HG02884 (cell line): ENCODE data around the gene IPO13.

Source experiments
- ATAC-seq: cut with Tn5 transposase; IDR thresholded peaks from one replicate; pipeline ENCODE4 v1.9.1; 2021; ENCODE audit warnings: mild to moderate bottlenecking, moderate library complexity; ENCODE audit not compliant: unreplicated experiment

Gene IPO13

DNA sequence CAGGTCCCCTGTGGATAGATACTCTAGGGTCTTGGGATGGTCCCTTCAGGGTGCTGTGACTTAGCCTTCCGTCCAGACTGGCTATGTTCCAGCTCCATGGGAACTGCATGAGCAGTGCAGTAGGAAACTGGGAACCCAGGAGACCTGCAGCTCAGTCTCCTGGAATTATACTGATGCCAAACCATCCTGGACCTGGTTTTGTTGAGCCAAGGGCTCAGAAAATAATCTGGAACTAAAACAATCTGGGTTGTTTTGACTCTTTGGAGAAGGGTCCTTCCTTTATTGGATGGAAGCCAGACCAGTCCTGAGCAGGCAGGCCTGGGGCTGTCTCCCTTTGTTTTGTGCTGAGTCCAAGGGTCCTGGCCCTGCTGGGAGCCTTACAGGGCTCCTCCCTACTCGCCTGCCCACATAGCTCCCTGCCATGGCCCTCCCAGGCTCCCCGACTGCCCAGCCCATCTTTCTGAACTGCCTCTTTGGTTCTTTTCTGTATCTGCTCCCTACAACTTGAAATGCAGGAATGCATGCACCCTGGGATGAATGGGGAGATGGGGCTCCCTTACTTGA, 1.2 kb downstream of the IPO13 start:
- no peak for ATAC-seq

DNA sequence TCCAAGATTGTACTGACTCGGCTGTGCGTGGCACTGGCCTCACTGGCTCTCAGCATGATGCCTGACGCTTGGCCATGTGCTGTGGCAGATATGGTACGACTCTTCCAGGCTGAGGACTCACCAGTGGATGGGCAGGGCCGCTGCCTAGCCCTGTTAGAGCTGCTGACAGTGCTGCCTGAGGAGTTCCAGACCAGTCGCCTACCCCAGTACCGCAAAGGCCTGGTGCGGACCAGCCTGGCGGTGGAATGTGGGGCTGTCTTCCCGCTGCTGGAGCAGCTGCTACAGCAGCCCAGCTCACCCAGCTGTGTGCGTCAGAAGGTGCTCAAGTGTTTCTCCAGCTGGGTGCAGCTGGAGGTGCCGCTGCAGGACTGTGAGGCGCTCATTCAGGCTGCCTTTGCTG, 2.9 kb downstream of the IPO13 start:
- ATAC-seq, result no peak

DNA sequence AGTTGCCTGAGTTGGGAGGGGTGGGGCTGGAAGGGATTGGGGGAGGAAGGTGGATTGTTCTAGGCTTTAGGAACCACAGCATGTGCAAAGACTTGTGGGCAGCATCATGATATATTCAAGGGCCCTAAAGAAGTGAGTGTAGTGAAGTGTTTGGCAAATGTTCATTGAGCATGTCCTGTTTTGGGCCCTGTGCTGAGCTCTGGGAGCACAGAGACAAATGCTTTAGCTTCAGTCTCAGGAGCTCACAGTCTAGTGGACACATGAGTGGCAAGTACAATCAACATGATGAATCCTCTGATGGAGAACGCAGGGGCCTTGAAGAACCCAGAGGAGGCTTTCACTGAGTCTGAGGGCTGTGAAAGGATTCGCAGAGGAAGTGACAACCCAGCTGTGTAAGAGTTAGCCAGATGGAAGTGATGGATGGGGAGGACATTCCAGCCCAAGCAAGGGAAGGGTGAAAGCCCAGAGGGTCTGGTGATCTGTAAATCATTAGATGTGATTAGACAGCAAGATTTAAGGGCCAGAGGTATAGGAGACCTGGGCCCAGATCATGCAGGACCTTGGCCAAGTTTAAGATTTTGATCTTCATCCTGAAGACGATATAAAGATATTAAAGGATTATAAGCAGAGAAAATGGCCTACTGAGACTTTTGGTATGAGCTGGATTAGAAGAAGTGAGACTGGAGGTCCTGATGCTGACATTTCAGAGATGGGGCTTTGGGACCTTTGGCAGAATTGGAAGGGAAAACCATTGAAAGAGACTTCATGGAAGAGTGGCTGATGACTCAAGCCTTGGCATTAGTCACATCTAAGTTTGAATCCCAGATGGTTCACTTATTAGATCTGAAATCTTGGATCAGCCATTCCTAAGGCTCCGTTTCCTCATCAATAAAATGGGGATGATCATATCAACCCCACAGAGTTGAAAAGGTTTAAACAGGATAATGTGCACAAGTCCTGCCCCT, 4.6 kb downstream of the IPO13 start:
- ATAC-seq, result no peak

DNA sequence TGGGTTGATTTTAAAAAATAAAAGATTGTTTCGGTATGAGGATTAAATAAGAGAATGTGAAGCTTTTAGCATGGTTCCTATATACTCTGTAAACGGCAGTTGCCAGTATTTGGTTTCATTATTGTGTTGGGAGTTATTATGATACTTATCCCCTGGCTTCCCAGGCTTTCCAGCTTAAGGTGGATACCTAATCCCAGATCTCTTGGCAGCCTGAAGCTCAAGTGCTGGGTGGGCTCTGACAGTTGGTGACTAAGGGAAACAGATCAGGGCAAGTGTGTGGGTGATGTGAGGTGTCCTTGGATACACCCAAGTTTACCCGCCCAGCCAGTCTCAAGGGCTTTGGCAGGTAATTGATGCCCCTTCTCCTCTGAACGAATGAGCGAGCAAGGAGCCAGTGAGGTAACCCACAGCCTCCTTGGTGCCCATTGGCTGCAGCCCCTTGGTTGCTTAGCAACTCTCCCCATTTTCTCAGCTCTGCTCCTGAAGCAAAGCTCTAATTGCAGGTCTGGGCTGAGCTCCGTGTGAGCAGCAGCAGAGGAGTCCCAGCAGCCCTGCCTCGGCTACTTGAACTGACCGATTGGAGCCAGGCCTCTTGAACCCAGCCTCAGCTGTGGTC, 6.1 kb downstream of the IPO13 start:
- ATAC-seq, result no peak

DNA sequence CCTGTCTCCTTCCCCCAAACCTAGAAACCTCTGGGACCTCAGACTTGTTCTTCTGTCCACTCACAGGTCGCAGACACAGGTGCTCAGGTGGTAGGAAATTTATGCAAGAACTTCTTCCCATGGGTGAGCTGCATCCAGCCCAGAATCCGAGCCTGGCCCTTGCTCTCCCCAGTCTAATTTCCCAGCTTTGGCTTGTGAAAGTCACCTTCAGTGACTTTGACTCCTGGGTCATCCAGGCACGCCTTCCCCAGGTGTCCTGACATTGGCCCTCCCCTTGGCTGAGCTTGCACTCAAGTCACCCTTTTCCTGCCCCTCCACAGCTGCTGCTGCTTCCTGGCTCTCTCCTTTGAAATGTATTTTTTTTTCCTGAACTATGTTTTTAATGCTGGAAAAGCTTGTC, 6.6 kb downstream of the IPO13 start:
- no peak for ATAC-seq

DNA sequence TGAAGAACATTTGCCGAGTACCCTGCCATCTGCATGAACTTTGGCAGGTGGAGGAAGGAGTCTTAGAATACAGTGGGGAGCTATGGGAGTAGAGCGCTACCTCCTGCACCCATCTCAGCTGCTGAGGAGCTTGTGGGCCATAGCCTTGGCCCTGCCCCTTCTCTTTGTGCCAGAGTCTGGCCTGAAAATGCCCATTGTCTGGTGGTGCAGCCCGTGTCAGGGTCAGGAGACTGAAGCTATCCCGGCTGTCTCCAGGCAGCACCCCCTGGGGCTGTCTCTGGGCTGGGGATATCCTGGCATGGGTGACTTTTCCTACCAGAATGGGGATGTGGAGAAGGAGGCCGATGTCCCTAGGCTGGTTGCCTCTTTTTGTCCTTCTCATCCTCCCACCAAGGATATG, 7.3 kb downstream of the IPO13 start:
- ATAC-seq, result no peak

DNA sequence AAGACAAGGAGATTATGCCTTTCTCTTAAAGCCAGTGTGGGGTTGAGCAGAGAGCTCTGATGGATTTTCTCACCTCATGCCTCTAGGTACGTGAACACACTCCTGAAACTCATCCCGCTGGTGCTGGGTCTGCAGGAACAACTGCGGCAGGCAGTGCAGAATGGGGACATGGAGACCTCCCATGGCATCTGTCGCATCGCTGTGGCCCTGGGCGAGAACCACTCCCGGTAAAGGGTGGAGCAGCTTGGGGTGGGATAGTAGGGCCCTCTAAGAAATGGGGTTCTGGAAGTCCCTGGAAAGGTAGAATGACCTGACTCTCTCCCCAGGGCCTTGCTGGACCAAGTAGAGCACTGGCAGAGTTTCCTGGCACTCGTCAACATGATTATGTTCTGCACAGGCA, 9.5 kb downstream of the IPO13 start:
- ATAC-seq, result no peak

DNA sequence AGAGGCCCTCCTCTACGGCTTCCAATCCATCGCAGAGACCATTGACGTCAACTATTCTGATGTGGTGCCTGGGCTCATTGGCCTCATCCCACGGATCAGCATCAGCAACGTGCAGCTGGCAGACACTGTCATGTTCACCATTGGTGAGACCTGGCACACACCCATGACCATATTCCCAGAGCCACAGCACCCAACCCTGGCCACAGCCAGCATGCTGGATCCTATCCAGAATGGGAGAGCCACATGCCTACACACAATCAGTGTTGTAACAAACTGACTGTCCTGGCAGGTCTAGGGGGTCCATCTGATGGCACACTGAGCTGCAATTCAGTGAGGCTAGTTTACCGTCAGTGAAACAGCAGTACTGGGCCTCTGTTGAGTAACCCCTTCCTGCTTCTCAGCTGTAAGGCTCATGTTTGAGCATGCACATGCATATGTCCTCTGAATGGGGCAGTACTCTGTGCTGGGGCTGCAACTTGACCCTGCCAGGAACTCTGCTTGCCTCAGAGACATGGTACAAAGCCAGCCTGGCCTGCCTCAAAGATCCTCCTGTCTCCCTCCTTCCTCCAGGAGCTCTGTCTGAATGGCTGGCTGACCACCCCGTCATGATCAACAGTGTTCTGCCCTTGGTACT, 10.8 kb downstream of the IPO13 start:
- ATAC-seq, result no peak

DNA sequence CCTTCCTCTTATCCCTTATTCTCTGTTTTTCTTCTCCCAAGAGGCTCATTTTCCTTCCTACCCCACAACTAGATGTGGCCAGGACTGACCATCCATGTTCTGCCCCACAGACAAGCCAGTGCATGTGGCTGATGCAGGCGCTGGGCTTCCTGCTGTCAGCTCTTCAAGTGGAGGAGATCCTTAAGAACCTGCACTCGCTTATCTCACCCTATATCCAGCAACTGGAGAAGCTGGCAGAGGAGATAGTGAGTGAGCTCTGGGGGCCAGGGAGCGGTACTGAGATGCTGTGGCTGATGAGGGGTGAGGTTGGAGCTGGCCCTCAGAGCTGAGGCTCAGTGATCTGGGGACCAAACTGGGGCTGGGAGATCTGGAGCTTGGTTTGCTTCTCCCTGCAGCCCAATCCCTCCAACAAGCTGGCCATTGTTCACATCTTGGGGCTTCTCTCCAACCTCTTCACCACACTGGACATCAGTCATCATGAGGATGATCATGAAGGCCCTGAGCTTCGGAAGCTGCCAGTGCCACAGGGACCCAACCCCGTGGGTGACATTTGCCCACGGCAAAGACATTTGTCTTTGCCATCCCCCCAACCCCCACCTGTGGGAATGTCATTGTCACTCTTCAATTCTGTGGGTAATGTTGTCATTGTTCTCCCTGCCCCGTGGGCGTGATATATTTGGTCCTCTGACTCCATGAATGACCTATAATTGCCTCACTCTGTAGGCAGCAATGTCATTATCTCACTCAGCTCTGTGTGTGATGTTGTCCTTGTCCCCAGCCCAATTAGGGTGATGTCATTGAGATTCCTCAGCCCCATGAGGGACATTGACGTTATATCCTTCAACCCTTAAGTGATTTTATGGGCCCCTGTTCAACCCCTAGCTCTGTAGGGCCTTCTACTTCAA, 11.9 kb downstream of the IPO13 start:
- ATAC-seq, result no peak

DNA sequence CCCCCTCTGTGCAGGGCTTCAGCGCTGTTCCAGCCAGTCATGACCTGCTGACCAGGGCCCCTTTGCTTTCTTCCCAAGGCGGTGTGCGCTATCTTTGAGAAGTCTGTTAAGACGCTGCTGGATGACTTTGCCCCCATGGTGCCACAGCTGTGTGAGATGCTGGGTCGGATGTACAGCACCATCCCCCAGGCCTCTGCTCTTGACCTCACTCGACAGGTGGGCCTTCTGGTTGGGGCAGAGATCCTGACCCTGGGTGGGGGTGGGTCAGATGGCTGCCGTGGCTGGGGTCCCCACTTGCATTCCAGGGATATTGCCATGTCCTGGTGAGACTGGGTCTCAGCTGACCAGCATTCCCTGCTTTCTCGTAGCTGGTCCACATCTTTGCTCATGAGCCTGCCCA, 14.0 kb downstream of the IPO13 start:
- ATAC-seq, result no peak

DNA sequence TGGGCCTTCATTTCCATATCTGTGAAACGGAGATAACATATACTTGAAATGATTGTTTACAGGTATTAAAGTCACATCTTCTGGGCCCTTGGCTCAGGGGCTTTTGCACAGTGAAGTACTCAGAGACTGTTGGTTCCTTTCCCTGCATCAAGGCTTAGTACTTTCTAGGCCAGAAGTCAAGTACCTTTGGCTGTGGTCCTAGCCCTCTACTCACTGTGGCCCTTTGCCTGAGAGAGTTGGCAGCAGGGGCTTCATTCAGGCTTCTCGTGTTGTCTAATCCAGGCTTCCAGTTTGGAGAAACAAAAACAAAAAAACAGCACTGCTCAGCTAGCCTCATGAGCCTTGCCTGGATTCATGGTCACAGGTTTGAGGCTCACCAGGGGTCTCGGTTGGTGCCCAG, 14.9 kb downstream of the IPO13 start:
- ATAC-seq, result no peak

DNA sequence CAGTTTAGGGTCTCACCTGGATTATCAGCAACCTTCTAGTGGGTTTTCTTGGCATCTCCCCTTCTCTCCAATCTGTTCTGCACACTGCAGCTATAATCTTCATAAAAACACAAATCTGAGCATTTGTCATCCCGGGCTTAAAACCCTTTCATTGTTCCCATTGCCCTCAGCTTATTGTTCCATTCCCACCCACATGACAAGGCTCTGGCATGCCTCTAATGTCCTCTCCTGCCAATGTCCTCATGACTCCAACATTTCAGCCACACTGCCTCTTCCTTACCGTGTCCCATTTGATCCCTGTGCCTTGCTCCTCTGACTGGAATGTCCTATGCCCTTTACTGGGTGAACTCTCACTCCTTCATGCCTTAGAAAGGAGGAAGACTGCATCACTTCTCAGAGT, 15.6 kb downstream of the IPO13 start:
- no peak for ATAC-seq

DNA sequence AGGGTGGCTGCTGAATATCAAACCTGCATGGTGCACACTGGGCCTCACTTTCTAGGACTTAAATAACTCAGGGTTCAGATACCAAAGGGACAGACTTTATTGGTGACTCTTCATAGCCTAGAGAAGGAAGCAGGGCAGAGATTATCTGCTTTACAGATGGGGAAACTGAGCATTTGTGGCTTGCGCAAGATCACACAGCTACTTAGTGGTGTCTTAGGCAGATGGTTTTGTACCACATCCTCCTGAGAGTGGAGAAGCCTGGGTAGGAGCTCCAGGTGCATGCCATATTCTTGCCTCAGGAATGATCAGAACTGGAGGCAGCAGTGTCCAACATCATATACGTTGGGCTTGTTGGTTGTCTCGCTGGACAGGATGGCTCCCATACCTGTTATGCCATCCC, 16.3 kb downstream of the IPO13 start:
- ATAC-seq, result no peak

DNA sequence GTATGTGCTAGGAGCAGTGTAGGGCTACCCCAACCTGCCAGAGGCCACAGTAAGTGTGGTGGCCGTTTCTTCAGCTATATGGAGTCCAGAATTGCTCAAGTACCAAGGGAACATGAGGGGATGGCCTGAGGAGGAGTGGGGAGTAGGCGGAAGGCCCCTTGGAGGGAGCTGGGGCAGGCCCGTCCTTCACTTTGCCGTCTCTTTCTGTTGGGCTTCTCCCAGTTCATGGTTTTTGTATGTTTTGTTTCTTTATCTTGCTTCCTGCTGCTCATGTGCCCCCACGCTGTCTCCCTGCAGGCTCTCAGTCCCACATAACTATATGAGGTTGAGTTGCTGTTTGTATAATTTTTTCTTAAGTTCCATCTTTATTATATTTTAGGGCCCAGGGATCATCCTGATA, 17.1 kb downstream of the IPO13 start:
- no peak for ATAC-seq

DNA sequence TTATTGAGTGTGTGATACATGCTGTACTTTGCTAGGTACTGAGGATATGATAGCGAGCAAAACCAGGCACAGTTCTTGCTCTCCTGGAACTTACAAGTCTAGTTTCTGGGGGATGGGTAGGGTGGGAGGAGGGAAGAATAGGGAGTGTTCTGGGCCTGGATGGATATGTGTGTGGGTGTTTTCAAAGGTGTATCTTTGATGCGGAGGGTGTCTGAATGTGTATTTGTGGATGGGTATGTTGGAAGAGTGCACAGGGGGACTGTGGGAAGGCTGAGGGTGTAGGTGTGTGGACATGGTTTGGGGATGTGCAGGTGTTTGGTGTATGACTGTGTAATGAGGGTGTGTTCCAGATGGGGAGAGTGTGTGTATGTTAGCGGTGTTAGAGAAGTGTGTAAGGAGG, 18.6 kb downstream of the IPO13 start:
- no peak for ATAC-seq

DNA sequence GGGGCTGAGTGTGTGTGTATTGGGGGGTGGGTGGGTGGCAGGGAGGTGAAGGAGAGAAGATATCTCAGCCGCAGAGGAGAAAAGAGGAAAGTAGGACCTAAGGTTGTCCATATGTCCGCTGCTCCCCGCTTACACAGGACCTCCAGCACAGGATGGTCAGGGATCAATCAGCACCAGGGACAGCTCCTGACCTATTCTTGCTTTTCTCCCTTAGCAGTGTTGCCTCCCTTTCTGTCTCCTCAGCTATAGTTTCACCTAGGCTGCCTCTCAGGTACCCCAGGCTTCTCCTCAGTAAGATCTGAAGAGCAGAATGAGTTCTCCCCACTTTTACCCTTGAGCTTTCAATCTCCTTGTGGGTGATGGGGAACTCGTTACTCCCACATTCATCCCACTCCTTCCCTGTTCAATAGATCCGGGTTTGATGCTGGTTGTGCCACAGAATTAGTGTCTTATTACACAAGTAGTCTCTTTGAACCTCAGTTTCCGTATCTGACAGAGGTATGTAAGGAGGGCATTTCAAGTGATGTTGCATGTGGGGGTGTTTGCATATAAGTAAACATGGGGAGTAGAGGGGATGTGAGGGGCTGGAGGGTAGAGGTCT, 21.7 kb downstream of the IPO13 start:
- no peak for ATAC-seq

DNA sequence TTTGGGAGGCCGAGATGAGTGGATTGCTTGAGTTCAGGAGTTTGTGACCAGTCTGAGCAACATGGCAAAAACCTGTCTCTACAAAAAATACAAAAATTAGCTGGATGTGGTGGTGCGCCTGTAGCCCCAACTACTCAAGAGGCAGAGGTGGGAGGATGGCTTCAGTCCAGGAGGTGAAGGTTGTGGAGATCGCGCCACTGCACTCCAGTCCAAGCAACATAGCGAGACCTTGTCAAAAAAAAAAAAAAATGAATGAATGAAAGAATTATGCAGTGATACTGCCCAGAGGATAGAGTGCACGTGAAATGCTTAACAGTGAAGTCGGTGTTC, 22.6 kb downstream of the IPO13 start:
- ATAC-seq, result no peak

DNA sequence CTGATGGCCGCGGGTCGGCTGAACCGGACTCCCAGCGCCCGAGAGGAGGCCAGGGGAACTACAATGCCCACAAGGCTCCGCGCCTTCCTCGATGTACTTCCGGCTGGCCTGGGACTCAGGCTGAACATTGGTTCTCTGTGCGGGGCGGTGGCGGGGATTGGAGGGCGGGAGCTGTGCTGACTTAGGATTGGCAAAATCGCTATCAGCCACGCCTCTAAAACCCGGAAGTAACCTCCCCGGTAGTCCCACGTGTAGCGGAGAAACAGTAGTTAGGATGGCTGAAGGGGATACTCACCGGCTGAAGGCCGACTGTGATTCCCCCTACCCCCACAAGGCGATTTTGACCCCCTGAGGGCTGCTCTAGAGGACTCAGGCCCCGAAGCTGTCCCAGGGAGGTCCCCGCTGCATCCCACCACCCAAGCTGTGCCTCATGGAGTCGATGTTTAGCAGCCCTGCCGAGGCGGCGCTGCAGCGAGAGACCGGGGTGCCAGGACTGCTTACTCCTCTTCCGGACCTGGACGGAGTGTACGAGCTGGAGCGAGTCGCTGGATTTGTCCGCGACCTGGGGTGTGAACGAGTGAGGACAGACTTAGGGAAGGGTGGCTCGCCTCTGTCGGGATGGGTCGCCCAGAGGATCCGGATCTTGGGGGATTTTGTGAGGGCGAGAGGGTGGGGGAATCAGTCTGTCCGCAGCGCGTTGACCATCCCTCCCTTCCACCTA, 23.2 kb downstream of the IPO13 start, which contains the start of gene DPH2:
TSS of gene DPH2 (plus strand) at position 265 of the 721 bp plus-strand sequence. CDS start at position 431, 166 bp downstream.
- ATAC-seq, result peak; percentile 86

DNA sequence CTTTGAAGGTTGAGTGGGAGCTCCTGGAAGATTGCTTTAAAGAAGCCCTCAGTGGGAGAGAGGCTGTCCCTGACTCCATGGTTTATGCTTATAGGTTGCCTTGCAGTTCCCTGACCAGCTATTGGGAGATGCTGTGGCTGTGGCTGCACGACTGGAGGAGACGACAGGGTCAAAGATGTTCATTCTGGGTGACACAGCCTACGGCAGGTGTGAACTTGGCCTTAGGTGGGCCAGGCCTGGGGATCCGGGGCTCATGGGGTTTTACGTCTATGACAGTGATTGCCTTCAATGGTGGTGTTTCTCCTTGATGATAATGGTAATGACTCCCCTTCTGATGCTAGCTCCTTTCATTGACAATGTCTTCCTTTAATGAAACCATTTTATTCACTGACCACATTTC, 23.8 kb downstream of the IPO13 start:
- no peak for ATAC-seq

DNA sequence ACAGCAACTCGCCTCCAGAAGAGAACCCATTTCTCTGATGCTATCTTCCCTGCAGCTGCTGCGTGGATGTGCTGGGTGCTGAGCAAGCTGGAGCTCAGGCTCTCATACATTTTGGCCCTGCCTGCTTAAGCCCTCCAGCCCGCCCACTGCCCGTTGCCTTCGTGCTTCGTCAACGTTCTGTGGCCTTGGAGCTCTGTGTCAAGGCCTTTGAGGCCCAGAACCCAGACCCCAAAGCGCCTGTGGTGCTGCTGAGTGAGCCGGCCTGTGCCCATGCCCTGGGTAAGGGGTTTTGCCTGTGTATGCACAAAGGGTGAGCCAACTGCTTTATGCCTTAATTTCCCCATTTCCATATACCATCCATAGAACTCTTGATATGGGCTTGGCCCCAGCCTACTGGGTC, 24.2 kb downstream of the IPO13 start:
- ATAC-seq, result no peak
